Measurements from ENCODE around the gene NT5DC1.

NT5DC1 gene

DNA sequence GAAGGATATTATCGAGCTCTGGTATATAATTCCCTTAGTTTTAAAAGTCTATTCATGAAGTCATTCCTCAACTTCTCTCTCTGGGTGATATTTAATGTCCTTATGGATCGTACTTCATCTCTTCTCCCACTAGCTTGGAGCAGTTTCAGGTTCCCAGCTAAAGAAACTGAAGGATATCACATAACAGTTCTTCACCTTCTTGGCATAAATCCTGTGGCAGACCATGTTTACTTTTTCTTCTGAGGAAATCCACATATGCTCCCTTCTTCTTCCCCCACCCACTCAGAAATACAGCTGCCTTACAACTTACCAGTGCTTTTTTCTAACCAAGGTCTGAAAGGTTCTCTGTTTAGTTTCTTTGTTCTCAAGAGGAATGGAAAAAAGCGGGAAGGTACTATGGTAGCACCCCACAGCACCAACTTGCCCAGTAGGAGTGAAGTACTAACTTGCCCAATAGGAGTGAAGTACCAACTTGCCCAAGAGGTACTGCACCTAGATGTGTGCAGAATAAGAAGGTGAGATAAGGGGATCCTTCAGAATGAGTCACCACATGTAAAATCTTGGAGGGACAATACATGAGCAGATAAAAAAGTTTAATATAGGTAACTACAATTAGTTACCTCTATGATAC, 100.1 kb downstream of the NT5DC1 start:
- Histone ChIP-seq H3K4me3 (ENCODE audit: low read depth, low read length) (no peak overlapping the region), H3K36me3 (ENCODE audit: control insufficient read depth, insufficient read depth, low read length) (no peaks in the 10 kb centered on the region), H3K79me2 (no peaks in the 10 kb centered on the region), H3K9me3 (ENCODE audit: control insufficient read depth, low read length) (no peaks in the 10 kb centered on the region), H2AFZ (no peak overlapping the region), H3K27me3 (ENCODE audit: control insufficient read depth, insufficient read depth, low read length) (no peaks in the 10 kb centered on the region), H3K4me2 (ENCODE audit: low read length) (no peak overlapping the region), H3K27ac (no peak overlapping the region), H3K4me1 (no peaks in the 10 kb centered on the region), H3K9ac (no peak overlapping the region)
- TF ChIP-seq CTCF (IDR thresholded peaks at IDR 0.05) = no peak

GRCh38 chr6:116201538-116201937, 100.9 kb downstream of the NT5DC1 start:
- H3K9me3 ChIP-seq (ENCODE audit: control insufficient read depth, low read length) = no peaks in the 10 kb centered on the region
- H3K4me2 ChIP-seq (ENCODE audit: low read length) = no peak overlapping the region
- no peak overlapping the region for H3K4me3 ChIP-seq (ENCODE audit: low read depth, low read length)
- no peaks in the 10 kb centered on the region for H3K27me3 ChIP-seq (ENCODE audit: control insufficient read depth, insufficient read depth, low read length)
- no peak overlapping the region for H3K9ac ChIP-seq
- no peaks in the 10 kb centered on the region for H3K36me3 ChIP-seq (ENCODE audit: control insufficient read depth, insufficient read depth, low read length)
- H3K4me1 ChIP-seq = no peaks in the 10 kb centered on the region
- no peak overlapping the region for H2AFZ ChIP-seq
- no peaks in the 10 kb centered on the region for H3K79me2 ChIP-seq
- no peak overlapping the region for H3K27ac ChIP-seq
- no peak for TF ChIP-seq CTCF (IDR thresholded peaks at IDR 0.05)

DNA sequence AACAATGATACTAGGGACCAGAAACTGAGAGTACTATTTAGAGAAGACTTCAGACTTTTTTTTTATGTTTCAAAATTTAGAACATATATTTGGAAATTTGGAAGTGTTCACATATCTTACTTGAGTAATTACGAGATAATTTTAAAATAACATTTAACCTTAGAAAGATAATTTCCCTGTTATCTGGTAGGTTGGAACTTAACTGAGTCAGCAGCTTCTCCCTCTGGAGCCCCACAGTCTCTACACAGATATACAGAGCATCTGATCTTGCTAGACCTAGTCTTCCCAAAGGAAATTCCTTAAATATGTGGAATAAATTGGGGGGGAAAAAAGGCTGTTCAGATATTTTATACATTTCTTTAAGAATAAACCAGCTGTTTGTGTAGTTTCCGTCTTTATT, 104.6 kb downstream of the NT5DC1 start:
- H3K27ac ChIP-seq = no peak overlapping the region
- no peak overlapping the region for H3K9ac ChIP-seq
- no peaks in the 10 kb centered on the region for H3K27me3 ChIP-seq (ENCODE audit: control insufficient read depth, insufficient read depth, low read length)
- H2AFZ ChIP-seq = no peak overlapping the region
- no peak overlapping the region for H3K4me3 ChIP-seq (ENCODE audit: low read depth, low read length)
- no peak overlapping the region for H3K4me2 ChIP-seq (ENCODE audit: low read length)
- no peaks in the 10 kb centered on the region for H3K4me1 ChIP-seq
- no peak for TF ChIP-seq CTCF (IDR thresholded peaks at IDR 0.05)
- H3K9me3 ChIP-seq (ENCODE audit: control insufficient read depth, low read length) = no peaks in the 10 kb centered on the region
- no peaks in the 10 kb centered on the region for H3K79me2 ChIP-seq
- H3K36me3 ChIP-seq (ENCODE audit: control insufficient read depth, insufficient read depth, low read length) = no peaks in the 10 kb centered on the region

- Histone ChIP-seq H3K9ac (no peak overlapping the region), H3K4me3 (ENCODE audit: low read depth, low read length) (no peak overlapping the region), H3K36me3 (ENCODE audit: control insufficient read depth, insufficient read depth, low read length) (no peaks in the 10 kb centered on the region), H3K79me2 (no peaks in the 10 kb centered on the region), H3K9me3 (ENCODE audit: control insufficient read depth, low read length) (no peaks in the 10 kb centered on the region), H3K4me1 (no peaks in the 10 kb centered on the region), H3K4me2 (ENCODE audit: low read length) (no peak overlapping the region), H2AFZ (no peak overlapping the region), H3K27ac (no peak overlapping the region), H3K27me3 (ENCODE audit: control insufficient read depth, insufficient read depth, low read length) (no peaks in the 10 kb centered on the region)
- no peak for TF ChIP-seq CTCF (IDR thresholded peaks at IDR 0.05)
Measured at GRCh38 chr6:116206231-116206903, 105.7 kb downstream of the NT5DC1 start.

Measured in parathyroid adenoma (tissue), 2 donors.